Activated naive CD8-positive, alpha-beta T cell (primary cell): ENCODE data around the gene EFL1.

ENCODE experiments used
- H3K27ac Mint-ChIP-seq: one replicate; pipeline ENCODE4 v1.8.0; 2021; ENCODE audit warnings: mixed read lengths
- H3K27me3 Mint-ChIP-seq: one replicate; pipeline ENCODE4 v1.8.0; 2021; ENCODE audit warnings: mixed read lengths
- H3K36me3 Mint-ChIP-seq: one replicate; pipeline ENCODE4 v1.8.0; 2021; ENCODE audit warnings: mixed read lengths
- H3K4me1 Mint-ChIP-seq: one replicate; pipeline ENCODE4 v1.8.0; 2021; ENCODE audit warnings: low read depth, mixed read lengths
- H3K4me3 Mint-ChIP-seq: one replicate; pipeline ENCODE4 v1.8.0; 2021; ENCODE audit warnings: mild to moderate bottlenecking, mixed read lengths
- H3K9me3 Mint-ChIP-seq: one replicate; pipeline ENCODE4 v1.8.0; 2021; ENCODE audit warnings: low read depth, mixed read lengths

EFL1 gene

GRCh38 chr15:82081914-82082762 lies 180.4 kb downstream of the EFL1 start:
- no peaks in the 10 kb centered on the region for H3K9me3 Mint-ChIP-seq
- no peaks in the 10 kb centered on the region for H3K27me3 Mint-ChIP-seq
- no peak overlapping the region for H3K4me3 Mint-ChIP-seq
- H3K27ac Mint-ChIP-seq = no peak overlapping the region
- no peaks in the 10 kb centered on the region for H3K36me3 Mint-ChIP-seq
- no peaks in the 10 kb centered on the region for H3K4me1 Mint-ChIP-seq

- Mint-ChIP-seq H3K27me3 (peaks cover 3% of the 10 kb centered on the region), H3K4me3 (no peak overlapping the region), H3K4me1 (no peaks in the 10 kb centered on the region), H3K27ac (no peak overlapping the region), H3K36me3 (no peaks in the 10 kb centered on the region), H3K9me3 (no peaks in the 10 kb centered on the region)
These were observed 181.8 kb downstream of the EFL1 start for GRCh38 chr15:82080774-82081173.
